ENCODE data around the gene OR11A1. TPM values are rescaled to one million over a fixed set of nuclear protein-coding genes. Genes with fewer than 3 reads are reported as not detected.

OR11A1 gene
- total and polyA plus RNA-seq, 2 experiments from 2014 or later = not detected

DNA sequence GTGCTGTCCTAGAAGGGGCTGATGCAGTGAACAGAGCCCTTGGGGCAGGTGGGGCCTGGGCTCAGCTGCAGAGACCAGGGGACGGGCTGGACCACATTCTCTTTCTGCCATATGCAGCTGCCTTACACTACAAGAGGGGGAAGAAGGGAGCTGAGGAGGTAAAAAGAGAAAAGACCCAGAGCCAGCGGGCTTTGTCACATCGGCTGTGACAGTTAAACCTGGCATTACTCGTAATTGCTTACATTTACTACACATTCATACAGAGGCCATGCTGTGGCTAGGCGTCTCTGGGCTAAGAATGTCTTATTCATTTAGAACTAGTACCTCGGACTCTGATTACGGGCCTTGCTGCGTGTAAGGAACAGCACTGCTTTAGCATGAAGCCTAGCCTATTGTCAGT, 43.7 kb upstream of the OR11A1 start:
- Histone ChIP-seq H3F3A (replicated peaks; ENCODE audit: low read depth) (no peaks in the 10 kb centered on the region), H3K4me2 (no peak overlapping the region), H2AFZ (no peak overlapping the region), H3K9me2 (ENCODE audit: insufficient read depth) (peaks cover 11% of the 10 kb centered on the region; the same call in 1 of the 2 replicates), H3K36me3 (ENCODE audit: insufficient read depth) (no peaks in the 10 kb centered on the region), H3K4me3 (no peak overlapping the region), H3K4me1 (ENCODE audit: insufficient read depth) (no peaks in the 10 kb centered on the region), H3K27me3 (ENCODE audit: insufficient read depth) (no peaks in the 10 kb centered on the region), H3K79me2 (replicated peaks; ENCODE audit: insufficient read depth) (no peaks in the 10 kb centered on the region), H4K20me1 (replicated peaks; ENCODE audit: insufficient read depth) (no peaks in the 10 kb centered on the region; the same call in 1 of the 2 replicates), H3K27ac (ENCODE audit: low read depth) (no peak overlapping the region)
- Mint-ChIP-seq H3K27me3 (ENCODE audit: insufficient read depth, low read depth, poor library complexity) (peaks cover 2% of the 10 kb centered on the region), H3K36me3 (ENCODE audit: low read depth) (no peaks in the 10 kb centered on the region), H3K4me3 (no peak overlapping the region), H3K9me3 (no peaks in the 10 kb centered on the region), H3K4me1 (no peaks in the 10 kb centered on the region; the same call in 2 of the 3 replicates), H3K27ac (no peak overlapping the region)
- TF ChIP-seq ZNF331 (CRISPR knock-in tag; IDR thresholded peaks at IDR 0.05; ENCODE audit: low read depth) (no peak), ZNF114 (CRISPR knock-in tag; IDR thresholded peaks at IDR 0.05) (no peak), CREB1 (CRISPR knock-in tag; IDR thresholded peaks at IDR 0.05; ENCODE audit: low read depth) (no peak), JUNB (IDR thresholded peaks at IDR 0.05; ENCODE audit: unreplicated experiment) (no peak), EZH2 (IDR thresholded peaks at IDR 0.05; ENCODE audit: low read depth, unreplicated experiment) (no peak), NANOG (IDR thresholded peaks at IDR 0.05; ENCODE audit: borderline replicate concordance) (no peak), STAT1 (IDR thresholded peaks at IDR 0.05; ENCODE audit: unreplicated experiment) (no peak), EZH2phosphoT487 (IDR thresholded peaks at IDR 0.05; ENCODE audit: unreplicated experiment) (no peak), POLR2AphosphoS5 (IDR thresholded peaks at IDR 0.05; ENCODE audit: low read depth) (no peak)
- TF ChIP-seq, protein P1, sequence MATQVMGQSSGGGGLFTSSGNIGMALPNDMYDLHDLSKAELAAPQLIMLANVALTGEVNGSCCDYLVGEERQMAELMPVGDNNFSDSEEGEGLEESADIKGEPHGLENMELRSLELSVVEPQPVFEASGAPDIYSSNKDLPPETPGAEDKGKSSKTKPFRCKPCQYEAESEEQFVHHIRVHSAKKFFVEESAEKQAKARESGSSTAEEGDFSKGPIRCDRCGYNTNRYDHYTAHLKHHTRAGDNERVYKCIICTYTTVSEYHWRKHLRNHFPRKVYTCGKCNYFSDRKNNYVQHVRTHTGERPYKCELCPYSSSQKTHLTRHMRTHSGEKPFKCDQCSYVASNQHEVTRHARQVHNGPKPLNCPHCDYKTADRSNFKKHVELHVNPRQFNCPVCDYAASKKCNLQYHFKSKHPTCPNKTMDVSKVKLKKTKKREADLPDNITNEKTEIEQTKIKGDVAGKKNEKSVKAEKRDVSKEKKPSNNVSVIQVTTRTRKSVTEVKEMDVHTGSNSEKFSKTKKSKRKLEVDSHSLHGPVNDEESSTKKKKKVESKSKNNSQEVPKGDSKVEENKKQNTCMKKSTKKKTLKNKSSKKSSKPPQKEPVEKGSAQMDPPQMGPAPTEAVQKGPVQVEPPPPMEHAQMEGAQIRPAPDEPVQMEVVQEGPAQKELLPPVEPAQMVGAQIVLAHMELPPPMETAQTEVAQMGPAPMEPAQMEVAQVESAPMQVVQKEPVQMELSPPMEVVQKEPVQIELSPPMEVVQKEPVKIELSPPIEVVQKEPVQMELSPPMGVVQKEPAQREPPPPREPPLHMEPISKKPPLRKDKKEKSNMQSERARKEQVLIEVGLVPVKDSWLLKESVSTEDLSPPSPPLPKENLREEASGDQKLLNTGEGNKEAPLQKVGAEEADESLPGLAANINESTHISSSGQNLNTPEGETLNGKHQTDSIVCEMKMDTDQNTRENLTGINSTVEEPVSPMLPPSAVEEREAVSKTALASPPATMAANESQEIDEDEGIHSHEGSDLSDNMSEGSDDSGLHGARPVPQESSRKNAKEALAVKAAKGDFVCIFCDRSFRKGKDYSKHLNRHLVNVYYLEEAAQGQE (IDR thresholded peaks at IDR 0.05; ENCODE audit: unreplicated experiment) = no peak
- TF ChIP-seq, protein P2, sequence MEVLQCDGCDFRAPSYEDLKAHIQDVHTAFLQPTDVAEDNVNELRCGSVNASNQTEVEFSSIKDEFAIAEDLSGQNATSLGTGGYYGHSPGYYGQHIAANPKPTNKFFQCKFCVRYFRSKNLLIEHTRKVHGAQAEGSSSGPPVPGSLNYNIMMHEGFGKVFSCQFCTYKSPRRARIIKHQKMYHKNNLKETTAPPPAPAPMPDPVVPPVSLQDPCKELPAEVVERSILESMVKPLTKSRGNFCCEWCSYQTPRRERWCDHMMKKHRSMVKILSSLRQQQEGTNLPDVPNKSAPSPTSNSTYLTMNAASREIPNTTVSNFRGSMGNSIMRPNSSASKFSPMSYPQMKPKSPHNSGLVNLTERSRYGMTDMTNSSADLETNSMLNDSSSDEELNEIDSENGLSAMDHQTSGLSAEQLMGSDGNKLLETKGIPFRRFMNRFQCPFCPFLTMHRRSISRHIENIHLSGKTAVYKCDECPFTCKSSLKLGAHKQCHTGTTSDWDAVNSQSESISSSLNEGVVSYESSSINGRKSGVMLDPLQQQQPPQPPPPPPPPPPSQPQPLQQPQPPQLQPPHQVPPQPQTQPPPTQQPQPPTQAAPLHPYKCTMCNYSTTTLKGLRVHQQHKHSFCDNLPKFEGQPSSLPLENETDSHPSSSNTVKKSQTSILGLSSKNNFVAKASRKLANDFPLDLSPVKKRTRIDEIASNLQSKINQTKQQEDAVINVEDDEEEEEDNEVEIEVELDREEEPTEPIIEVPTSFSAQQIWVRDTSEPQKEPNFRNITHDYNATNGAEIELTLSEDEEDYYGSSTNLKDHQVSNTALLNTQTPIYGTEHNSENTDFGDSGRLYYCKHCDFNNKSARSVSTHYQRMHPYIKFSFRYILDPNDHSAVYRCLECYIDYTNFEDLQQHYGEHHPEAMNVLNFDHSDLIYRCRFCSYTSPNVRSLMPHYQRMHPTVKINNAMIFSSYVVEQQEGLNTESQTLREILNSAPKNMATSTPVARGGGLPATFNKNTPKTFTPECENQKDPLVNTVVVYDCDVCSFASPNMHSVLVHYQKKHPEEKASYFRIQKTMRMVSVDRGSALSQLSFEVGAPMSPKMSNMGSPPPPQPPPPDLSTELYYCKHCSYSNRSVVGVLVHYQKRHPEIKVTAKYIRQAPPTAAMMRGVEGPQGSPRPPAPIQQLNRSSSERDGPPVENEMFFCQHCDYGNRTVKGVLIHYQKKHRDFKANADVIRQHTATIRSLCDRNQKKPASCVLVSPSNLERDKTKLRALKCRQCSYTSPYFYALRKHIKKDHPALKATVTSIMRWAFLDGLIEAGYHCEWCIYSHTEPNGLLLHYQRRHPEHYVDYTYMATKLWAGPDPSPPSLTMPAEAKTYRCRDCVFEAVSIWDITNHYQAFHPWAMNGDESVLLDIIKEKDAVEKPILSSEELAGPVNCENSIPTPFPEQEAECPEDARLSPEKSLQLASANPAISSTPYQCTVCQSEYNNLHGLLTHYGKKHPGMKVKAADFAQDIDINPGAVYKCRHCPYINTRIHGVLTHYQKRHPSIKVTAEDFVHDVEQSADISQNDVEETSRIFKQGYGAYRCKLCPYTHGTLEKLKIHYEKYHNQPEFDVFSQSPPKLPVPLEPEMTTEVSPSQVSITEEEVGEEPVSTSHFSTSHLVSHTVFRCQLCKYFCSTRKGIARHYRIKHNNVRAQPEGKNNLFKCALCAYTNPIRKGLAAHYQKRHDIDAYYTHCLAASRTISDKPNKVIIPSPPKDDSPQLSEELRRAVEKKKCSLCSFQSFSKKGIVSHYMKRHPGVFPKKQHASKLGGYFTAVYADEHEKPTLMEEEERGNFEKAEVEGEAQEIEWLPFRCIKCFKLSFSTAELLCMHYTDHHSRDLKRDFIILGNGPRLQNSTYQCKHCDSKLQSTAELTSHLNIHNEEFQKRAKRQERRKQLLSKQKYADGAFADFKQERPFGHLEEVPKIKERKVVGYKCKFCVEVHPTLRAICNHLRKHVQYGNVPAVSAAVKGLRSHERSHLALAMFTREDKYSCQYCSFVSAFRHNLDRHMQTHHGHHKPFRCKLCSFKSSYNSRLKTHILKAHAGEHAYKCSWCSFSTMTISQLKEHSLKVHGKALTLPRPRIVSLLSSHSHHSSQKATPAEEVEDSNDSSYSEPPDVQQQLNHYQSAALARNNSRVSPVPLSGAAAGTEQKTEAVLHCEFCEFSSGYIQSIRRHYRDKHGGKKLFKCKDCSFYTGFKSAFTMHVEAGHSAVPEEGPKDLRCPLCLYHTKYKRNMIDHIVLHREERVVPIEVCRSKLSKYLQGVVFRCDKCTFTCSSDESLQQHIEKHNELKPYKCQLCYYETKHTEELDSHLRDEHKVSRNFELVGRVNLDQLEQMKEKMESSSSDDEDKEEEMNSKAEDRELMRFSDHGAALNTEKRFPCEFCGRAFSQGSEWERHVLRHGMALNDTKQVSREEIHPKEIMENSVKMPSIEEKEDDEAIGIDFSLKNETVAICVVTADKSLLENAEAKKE (CRISPR knock-in tag; IDR thresholded peaks at IDR 0.05) = no peak
- TF ChIP-seq, protein P3, sequence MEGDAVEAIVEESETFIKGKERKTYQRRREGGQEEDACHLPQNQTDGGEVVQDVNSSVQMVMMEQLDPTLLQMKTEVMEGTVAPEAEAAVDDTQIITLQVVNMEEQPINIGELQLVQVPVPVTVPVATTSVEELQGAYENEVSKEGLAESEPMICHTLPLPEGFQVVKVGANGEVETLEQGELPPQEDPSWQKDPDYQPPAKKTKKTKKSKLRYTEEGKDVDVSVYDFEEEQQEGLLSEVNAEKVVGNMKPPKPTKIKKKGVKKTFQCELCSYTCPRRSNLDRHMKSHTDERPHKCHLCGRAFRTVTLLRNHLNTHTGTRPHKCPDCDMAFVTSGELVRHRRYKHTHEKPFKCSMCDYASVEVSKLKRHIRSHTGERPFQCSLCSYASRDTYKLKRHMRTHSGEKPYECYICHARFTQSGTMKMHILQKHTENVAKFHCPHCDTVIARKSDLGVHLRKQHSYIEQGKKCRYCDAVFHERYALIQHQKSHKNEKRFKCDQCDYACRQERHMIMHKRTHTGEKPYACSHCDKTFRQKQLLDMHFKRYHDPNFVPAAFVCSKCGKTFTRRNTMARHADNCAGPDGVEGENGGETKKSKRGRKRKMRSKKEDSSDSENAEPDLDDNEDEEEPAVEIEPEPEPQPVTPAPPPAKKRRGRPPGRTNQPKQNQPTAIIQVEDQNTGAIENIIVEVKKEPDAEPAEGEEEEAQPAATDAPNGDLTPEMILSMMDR (conservative IDR thresholded peaks at IDR 0.05; ENCODE audit: low read depth in 2 of 2) = no peak
- TF ChIP-seq, protein P4, sequence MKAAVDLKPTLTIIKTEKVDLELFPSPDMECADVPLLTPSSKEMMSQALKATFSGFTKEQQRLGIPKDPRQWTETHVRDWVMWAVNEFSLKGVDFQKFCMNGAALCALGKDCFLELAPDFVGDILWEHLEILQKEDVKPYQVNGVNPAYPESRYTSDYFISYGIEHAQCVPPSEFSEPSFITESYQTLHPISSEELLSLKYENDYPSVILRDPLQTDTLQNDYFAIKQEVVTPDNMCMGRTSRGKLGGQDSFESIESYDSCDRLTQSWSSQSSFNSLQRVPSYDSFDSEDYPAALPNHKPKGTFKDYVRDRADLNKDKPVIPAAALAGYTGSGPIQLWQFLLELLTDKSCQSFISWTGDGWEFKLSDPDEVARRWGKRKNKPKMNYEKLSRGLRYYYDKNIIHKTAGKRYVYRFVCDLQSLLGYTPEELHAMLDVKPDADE (IDR thresholded peaks at IDR 0.05) = no peak
- no peak for ATAC-seq
- DNase-seq (ENCODE audit: low spot score) = no peak

Data from GM23338 (cell line).